ENCODE data around the gene HSF4.

HSF4 gene

DNA sequence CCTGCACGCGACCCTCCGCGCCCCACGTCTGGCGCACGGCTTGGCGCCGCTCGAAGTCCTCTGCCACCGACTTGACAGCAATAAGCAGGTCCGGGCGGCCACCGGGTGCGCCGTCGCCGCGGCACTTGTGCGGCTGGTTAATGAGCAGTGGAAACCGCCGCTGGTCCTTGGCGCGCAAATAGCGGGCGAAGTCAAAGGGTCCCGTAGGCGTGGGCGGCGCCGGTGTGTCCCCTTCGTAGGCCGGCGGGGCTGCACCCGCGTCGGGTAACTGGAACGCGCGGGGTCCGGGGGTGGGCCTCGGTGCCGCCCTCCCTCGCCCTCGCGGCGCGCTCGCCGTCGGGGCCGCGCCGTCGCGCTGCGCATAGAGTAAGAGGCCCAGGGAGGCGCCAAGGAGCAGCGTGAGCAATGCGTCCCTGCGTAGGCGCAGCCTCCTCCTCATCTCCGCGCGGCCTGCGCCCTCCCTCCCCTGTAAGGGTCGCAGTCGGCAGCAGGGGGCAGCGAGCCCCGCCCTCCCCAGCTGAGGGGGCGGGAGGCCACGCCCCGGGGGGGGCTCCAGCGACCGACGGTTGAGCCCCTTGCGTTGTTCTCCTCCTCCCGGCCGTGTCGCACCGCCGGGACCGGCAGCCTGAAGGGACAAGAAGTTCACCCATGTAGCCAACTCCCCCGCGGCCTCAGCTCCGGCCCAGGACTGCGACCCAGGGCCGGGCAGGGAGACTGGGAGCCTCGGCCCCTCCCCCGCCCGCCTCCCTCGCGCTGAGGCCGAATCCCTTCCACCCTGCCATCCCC, 14.3 kb upstream of the HSF4 start:
- no peak for DNase-seq (ENCODE audit: low spot score)

DNA sequence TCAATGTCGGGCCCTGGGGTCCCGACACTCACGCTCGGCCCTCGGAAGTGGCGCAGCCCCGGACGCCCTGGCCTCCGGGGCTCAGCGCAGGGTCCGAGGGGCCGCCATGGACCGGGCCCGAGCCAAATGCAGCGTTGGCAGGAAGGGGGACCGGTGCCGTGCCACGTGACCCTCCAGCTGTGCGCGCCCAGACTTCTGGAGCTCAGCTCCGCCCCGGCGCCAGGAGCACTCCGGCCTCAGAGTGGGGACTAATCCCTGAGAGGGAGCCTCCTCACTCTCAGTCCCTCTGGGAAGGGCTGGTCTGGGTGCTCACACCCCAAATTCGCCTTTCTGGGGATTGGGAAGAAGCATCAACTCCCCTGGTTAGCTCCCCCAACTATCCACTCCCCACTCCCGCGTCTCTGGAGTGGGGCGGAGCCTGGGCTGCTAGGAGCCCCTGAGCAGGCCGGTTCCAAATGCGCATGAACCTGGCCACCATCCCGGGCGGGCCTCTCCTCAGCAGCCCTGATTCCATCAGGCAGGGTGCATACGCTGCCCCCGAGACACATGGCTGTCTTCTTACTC, 13.6 kb upstream of the HSF4 start, which contains the start of gene B3GNT9:
B3GNT9 (minus strand) TSS at position 166 of the 564 bp plus-strand sequence. CDS start 513 bp downstream, outside the sequence.
- no peak for DNase-seq (ENCODE audit: low spot score)

DNA sequence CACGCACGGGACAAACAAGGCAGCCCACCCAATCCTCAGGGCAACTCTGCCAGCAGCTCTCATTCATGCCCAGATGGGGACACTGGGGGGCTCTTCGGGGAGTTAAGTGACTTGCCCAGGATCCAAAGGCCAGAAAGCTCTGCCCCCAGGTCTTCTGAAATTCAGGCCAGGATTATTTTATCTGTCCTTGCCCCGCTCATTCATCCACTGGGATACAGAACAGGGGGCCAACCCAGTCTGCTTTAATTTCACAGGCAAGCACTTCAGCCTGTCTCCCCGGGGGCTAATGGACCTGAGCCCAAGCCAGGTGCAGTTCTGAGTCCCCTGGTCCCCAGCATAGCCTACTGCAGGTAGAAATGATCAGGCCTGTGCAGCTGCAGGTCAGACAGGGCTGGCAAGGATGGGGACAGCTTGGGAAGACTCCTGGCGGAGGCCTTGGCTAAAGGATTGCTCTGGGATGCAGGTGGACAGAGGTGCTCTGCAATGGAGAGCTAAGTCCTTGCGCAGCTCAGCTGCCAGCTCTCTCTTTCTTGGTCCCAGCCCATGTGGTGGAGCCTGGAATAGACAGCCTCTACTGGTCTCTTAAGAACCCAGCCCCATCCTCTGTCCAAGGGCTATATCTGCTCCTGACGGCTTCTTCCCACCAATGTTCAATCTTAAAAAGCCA, 13.0 kb upstream of the HSF4 start:
- DNase-seq (ENCODE audit: low spot score): no peak

DNA sequence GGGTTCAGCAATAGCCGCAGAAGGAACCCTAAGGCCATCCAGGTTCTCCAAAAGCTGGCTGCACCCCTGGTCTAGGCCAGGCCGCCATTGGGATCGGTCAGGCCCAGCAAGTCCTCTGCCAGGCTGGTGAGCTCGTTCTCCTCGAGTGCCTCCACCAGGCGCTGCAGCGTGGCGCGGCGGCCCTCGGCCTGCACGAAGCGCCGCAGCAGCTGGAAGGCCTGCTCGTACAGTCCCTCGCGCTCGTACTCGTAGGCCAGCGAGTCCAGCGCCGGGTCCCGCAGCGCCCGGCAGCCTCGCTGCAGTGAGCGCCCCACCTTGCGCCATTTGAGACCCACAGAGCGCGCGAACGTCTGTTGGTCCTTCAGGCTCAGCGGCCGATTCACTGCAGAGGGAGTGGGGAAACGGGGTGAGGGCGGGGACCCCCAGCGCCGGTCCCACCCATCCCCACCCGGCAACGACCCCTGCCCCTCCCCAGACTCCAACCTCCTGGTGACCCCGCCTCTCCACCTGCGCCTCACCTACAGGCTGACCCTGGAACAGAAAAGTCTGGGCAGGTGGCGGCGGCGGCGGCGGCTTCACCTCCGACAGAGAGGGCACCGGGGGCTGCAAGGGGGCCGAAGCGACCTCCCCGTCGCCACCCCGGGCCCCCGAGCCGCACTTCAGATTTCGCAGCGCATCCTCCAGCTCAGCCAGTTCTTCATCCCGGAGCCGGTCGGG, 9.8 kb upstream of the HSF4 start:
- no peak for DNase-seq (ENCODE audit: low spot score)

DNA sequence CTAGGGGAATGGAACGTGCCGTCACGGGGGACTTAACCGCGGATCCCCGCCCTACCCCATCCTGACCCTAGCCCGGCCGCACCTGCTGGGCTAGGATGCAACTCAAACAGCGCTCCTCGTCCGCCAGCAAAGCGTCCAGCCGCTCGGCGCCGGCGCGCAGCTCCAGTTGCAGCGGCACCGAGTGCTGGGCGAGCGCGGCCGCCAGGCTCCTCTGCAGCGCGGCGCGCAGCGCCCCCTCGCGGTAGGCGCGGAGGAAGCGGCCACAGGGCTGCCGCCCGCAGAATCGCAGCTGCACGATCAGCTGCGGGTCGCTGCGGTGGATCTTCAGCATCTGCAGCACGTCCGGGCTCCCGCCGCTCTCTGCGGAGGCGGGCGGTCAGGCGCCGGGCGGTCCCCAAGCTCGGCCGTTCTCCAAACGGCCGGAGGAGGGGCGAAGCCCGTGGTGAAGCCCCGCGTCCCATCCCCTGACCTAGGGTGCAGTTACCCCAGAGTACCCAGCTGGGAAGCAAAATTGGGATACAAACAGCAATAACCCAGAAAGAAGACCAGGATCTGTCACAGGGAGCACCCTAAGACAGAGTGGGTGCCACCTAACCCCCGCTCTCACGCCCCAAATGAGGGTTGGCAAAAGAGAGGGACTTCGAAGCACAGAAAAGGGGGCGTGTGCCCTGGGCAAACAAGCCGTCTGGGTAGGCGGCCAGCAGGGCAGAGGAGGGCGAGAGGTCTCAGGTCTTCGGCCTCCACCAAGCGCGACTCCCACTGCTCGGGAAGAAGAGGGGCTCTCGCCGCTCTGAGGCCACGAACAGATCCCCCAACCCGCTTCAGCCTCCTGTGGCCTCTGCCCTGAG, 9.0 kb upstream of the HSF4 start:
- peak; percentile 73 for DNase-seq (ENCODE audit: low spot score)

DNA sequence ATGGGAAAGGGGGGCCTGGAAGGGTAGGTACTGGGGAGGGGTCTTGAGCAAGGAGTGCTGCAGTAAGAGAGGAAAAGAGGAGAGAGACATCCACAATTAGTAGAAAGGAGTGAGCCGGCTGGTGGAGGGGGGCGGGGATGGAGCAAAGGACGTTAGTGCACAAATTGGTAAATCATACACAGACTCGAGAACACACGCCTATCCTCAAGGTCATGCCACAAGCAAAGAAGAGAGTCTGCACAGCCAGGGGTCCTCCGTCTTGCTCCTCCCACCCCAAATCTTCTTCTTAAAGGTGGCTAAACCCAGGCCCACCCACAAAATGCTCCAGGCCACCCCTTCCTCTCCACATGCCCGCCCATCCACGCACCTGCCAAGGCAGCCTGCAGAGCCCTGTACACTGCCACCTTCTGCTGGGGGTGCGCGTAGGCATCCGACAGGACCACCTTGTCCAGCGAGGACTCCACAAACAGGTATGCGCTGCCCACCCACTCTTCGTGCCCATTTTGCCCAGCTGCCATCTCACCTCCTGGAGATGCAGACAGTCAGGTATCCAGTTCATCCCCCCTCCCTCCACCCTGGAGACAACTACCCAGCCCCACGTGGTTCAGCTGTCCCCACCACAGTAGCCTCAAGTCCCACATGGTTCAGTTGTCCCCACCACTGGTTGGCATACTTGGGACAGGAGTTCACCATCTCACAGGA, 8.3 kb upstream of the HSF4 start:
- no peak for DNase-seq (ENCODE audit: low spot score)

DNA sequence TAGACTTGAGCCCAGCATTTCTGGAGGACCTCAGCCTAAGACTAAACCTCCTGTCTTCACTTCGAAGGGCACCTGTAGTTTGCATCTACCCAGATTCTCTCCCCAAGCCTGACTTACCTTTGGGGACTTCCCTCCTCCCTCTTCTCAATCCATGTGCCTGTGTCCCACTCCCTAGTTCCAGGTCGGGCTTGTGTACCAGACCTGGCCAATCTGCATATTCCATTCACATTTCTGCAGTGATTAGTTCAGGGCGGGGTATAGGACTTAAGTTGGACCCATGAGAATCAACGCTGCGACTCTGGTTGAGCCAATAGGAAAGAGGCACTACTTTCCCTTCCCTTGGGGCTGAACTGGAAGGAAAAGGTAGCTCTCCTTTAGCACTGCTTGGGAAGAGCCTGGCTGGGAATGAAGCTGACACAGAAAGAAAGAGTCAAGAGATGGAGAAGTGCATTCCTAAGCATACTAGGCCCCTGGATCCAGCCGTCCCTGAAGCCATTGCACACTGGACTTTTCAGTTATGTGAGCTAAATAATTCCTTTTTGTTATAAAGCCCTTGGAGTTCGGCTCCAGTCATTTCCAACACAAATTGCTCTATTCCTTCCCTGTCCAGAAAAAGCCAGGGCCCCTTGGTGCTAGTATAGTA, 7.3 kb upstream of the HSF4 start:
- no peak for DNase-seq (ENCODE audit: low spot score)

DNA sequence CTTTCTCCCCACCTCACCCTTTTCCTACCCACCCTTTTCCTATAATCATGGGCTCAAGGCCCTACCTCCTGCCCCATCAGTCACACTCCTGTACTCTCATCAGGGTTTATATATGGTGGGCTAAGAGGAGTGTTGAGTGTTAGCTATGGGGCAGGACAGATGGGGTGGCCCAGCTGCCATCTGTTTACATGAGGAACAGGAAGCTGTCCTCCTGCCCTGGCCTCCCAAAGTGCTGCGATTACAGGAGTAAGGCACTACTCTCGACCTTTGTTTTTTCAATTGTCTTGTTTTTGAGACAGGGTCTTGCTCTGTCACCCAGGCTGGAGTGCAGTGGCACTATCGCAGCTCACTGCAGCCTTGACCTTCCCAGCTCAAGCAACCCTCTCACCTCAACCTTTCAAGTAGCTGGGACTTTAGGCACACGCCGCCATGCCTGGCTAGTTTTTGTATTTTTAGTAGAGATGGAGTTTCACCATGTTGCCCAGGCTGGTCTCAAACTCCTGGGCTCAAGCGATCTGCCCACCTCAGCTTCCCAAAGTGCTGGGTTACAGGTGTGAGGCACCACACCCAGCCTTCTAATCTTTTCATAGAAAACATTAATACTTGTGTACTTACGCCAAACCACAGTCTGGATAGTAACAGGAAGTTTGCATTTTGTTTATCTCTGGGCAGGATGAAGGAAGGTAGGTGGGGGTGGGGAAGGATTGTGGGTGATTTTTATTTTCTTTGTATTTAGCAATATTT, 6.5 kb upstream of the HSF4 start:
- peak; percentile 38 for DNase-seq (ENCODE audit: low spot score)

DNA sequence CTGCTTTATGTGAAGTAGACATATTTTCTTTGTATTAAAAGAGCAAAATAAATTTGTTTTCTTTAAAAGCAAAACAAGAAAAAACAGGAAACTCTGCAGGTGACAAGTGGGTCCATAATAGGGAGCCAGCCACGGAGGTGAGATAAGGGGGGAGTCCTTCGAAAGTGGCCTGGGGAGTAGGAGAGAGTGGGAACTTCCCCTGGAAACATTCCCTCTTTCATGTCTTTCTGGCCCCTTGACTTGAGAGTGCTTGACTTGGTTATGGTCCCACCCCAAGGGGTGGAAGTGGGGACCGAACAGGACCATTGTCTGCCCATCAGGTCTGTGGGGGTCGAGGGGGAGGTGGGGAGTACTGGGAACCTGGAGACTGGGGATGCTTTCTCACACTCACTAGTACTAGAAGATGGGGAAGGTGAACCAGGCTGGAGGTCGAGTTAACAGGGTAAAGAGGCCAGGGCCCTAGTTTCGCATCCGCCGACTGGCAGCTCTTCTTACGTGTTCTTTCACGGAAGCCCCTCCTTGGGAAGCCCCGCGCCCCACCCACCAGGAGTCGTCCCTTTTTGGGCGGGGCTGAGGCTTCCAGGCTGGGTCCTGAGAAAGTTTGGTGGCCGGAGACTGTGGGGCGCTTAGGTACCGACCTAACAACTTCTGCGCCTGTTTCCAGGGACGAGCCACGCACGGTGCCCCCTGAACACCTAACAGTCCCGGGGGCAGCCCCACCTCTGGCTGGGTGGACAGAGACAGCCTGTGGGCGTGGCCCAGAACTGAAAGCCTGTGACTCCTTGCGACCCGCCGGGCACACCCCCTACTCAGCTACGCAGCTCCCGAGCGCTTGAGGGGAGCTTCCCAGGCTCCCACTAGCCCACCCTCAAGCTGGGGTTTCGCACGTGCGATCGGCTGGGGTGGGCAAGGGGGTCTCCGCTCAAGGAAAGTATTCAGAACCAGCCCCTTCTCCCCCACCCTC, 5.6 kb upstream of the HSF4 start:
- DNase-seq (ENCODE audit: low spot score): peak; percentile 82

DNA sequence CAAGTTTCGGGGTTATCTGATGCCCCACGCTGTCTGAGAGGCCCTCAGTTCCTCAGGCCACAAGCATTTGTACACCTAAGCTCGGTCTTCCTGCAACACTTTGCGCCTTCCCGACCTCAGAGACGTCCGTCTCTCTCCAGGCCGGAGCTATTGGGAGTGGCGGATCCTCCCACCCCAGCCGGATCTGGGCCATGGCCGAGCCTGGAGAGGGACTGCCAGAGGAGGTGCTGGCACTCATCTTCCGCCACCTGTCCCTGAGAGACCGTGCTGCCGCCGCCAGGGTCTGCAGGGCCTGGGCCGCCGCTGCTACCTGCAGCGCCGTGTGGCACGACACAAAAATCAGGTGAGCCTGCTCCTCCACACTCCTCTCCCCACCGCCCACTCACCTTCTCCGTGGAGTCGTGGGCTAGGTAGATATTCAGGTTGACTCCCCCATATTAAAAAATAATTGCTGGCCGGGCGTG, 2.9 kb upstream of the HSF4 start:
- no peak for DNase-seq (ENCODE audit: low spot score)

DNA sequence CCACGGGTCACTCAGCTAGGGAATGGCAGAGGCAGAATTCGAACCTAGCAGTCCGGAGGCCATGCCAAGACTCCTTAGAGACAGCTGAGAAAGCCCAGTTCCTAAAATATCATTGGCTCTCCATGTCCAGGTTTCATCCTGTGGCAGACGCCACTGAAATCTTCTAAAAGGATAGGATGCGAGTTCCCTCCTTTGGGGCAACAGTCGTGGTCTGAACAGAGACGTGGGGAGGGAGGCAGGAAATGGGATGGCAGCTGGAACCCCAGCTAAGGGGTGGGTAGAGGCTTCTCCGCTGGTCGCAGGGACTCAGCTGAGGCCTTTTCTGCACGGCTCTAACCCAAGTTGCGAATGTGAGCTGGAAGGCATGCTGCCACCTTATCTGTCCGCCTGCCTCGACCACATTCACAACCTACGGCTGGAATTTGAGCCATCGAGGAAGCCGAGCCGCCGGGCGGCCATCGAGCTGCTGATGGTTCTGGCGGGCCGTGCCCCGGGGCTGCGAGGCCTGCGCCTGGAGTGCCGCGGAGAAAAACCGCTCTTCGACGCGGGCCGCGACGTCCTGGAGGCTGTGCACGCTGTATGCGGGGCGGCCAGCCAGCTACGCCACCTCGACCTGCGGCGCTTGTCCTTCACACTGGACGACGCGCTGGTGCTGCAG, 1.9 kb upstream of the HSF4 start:
- DNase-seq (ENCODE audit: low spot score): no peak

DNA sequence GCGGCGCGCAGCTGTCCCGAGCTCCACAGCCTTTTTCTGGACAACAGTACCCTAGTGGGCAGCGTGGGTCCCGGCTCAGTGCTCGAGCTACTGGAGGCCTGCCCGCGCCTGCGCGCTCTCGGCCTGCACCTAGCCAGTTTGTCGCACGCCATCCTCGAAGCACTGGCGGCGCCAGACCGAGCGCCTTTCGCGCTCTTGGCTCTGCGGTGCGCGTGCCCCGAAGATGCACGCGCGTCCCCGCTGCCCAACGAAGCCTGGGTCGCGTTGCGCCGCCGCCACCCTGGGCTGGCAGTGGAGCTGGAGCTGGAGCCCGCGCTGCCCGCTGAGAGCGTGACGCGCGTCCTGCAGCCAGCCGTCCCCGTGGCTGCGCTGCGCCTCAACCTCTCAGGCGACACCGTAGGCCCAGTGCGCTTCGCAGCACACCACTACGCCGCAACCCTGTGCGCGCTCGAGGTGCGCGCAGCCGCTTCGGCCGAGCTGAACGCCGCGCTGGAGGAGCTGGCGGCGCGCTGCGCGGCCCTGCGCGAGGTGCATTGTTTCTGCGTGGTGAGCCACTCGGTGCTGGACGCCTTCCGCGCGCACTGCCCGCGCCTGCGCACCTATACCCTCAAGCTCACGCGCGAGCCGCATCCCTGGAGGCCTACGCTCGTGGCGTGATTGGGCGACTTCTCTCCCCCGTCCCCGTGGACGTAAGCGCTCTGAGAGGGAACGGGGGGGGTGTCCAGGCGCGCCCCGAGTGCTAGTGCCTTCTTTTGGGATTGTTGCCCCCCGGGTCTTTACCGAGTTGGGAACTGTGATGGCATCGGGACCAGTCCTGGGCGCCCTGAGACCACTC, 1.2 kb upstream of the HSF4 start:
- DNase-seq (ENCODE audit: low spot score): peak; percentile 25

DNA sequence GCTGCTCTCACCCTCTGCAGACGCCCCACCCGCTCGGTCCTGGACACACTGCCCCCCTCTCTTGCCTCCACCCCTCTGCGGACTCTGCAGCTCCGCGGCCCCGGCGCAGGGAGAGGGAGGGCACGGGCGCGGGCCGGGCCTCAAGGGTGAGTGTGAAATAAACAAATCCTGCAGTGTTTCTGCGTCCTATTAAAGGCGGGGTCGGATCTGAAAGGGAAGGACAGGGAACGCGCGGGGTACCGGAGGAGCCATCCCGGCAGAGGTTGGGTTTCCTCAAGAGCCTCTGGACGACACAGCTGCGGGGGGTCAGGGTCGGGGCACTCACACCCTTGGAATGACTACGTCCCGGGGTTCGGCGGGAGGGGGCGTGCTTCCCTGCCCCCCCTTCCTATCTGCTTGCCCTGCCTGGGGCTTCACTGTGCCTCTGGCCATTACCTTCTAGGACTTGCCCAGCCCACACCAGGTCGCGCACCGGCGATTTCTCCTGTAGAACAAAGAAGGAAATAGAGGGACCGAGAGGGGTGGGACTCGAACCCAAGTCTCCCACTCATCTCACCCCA, 466 bp upstream of the HSF4 start:
- DNase-seq (ENCODE audit: low spot score): no peak

DNA sequence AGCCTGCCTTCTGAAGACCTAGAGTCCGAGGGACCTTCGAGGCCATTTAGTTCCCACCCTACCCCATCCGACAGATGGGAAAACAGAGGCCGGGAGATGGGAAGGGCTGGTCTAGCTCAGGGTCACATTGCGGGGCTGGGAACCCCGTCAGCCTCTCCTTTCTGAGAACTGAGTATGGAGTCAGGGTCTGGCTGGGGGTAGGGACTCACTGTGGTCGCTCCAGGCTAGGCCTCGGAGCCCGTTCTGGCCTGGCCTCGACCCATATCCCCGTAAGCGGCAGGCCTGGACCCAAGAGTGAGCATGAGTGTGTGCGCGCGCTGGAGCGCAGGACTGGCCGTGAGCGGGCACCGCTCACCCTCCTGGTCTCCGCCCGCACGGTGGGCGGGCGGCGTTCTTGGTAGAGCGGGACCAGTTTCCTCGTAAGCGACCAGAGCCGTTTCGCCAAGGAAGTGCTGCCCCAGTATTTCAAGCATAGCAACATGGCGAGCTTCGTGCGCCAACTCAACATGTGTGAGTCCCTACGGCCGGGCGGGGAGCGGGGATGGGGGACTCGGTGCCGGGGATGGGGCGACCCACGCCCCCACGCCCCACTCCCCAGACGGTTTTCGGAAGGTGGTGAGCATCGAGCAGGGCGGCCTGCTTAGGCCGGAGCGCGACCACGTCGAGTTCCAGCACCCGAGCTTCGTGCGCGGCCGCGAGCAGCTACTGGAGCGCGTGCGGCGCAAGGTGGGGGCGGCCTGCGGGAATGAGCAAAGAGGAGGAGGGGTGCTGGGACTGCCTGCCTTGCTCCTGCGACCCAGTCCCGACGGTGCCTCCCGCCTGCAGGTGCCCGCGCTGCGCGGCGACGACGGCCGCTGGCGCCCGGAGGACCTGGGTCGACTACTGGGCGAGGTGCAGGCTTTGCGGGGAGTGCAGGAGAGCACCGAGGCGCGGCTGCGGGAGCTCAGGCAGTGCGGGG, 855 bp downstream of the HSF4 start:
- no peak for DNase-seq (ENCODE audit: low spot score)

DNA sequence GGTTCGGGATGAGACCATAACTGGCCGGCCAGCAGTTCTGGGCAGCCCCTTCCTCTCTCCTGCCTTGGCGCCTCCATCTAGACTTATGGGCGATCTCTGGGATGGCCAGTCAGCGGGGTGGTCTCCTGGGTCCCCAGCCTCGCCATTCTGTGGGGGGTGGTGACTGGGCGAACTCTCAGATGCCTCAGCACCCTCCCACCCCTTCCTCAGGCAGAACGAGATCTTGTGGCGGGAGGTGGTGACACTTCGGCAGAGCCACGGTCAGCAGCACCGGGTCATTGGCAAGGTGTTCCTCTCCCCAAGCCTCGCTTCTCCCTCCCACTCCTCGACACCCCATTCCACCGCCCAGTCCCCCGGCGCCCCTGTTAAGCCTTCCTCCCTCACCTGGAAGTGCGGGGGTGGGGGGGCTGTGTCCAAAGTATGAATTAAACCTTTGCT, 1.6 kb downstream of the HSF4 start:
- no peak for DNase-seq (ENCODE audit: low spot score)
